ENCODE data around the gene TMEM209.
A peak's percentile ranks its signal among the peaks of the same experiment; 100 is the strongest.
"Not testable (repeated sequence)": the region's sequence is repeated elsewhere in the genome, so short reads cannot be mapped to it uniquely, and the experiment has no call there.

TMEM209 gene

GRCh38 chr7:130205084-130205947, at the start of gene TMEM209:
TSS of gene TMEM209 (minus strand) at chr7:130205406. CDS start at chr7:130205375, 31 bp downstream.
- DNase-seq (ENCODE audit: low read depth): peak; percentile 98

- no peak for DNase-seq (ENCODE audit: low read depth)
Observed at GRCh38 chr7:130254555-130254954, 49.3 kb upstream of the TMEM209 start.

GRCh38 chr7:130249626-130250025, 44.4 kb upstream of the TMEM209 start:
- not testable (repeated sequence) for DNase-seq (ENCODE audit: low read depth)

- DNase-seq (ENCODE audit: low read depth): not testable (repeated sequence)
Observed at GRCh38 chr7:130248842-130249241, 43.6 kb upstream of the TMEM209 start.

- not testable (repeated sequence) for DNase-seq (ENCODE audit: low read depth)
Observed at GRCh38 chr7:130246491-130246890, 41.3 kb upstream of the TMEM209 start.

GRCh38 chr7:130243486-130243885, 38.3 kb upstream of the TMEM209 start:
- DNase-seq (ENCODE audit: low read depth): peak; percentile 10

GRCh38 chr7:130242198-130243014, 37.2 kb upstream of the TMEM209 start:
- DNase-seq (ENCODE audit: low read depth): peak; percentile 82

GRCh38 chr7:130240240-130240639, 35.0 kb upstream of the TMEM209 start:
- no peak for DNase-seq (ENCODE audit: low read depth)

- DNase-seq (ENCODE audit: low read depth): not testable (repeated sequence)
Observed at GRCh38 chr7:130236361-130236760, 31.2 kb upstream of the TMEM209 start.

- no peak for DNase-seq (ENCODE audit: low read depth)
Observed at GRCh38 chr7:130234078-130234477, 28.9 kb upstream of the TMEM209 start.

GRCh38 chr7:130232209-130232608, 27.0 kb upstream of the TMEM209 start:
- no peak for DNase-seq (ENCODE audit: low read depth)

GRCh38 chr7:130231792-130232191, 26.6 kb upstream of the TMEM209 start:
- no peak for DNase-seq (ENCODE audit: low read depth)

GRCh38 chr7:130229981-130230380, 24.8 kb upstream of the TMEM209 start:
- not testable (repeated sequence) for DNase-seq (ENCODE audit: low read depth)

- DNase-seq (ENCODE audit: low read depth): no peak
Observed at GRCh38 chr7:130228840-130229502, 23.8 kb upstream of the TMEM209 start.

- no peak for DNase-seq (ENCODE audit: low read depth)
Observed at GRCh38 chr7:130227883-130228575, 22.8 kb upstream of the TMEM209 start.

- no peak for DNase-seq (ENCODE audit: low read depth)
Observed at GRCh38 chr7:130226333-130226732, 21.1 kb upstream of the TMEM209 start.

- peak; percentile 52 for DNase-seq (ENCODE audit: low read depth)
Observed at GRCh38 chr7:130224923-130225322, 19.7 kb upstream of the TMEM209 start.

- DNase-seq (ENCODE audit: low read depth): no peak
Observed at GRCh38 chr7:130224210-130224609, 19.0 kb upstream of the TMEM209 start.

GRCh38 chr7:130223646-130224045, 18.4 kb upstream of the TMEM209 start:
- no peak for DNase-seq (ENCODE audit: low read depth)

GRCh38 chr7:130221746-130222145, 16.5 kb upstream of the TMEM209 start:
- no peak for DNase-seq (ENCODE audit: low read depth)

GRCh38 chr7:130219871-130220270, 14.7 kb upstream of the TMEM209 start:
- no peak for DNase-seq (ENCODE audit: low read depth)
